Activated gamma-delta T cell treated with Interleukin-2 at 50 U/mL for 16 hours (primary cell): ENCODE results near the gene SLC51A.

Experiments
- DNase-seq: peaks from one replicate; pipeline ENCODE4 v3.0.0-alpha.2; 2020

The SLC51A gene

DNA sequence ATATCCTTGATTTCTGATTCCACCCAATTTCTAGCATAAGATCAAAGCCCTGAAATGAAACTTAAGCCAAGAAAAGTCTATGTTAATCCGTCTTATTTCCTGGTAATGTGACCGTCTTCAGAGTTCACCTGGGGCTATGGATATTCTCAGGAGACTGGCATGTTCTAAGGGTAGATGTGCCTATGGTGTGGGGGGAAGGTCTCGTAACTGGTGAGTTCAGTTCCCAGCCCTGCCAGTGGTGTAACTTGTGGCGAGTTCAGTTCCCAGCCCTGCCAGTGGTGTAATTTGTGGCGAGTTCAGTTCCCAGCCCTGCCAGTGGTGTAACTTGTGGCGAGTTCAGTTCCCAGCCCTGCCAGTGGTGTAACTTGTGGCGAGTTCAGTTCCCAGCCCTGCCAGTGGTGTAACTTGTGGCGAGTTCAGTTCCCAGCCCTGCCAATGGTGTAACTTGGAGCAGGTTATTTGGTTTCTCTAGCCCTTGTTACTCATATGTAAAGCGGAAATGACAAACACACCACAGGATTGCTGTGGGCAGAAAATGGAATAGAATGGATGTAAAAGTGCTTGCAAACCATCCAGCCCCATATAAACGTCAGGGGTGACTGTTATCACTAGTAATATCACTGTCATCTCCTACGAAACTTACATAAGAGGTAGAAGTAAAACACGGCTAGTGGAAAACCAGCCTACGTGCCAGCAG, 30.4 kb downstream of the SLC51A start:
- no peak for DNase-seq

DNA sequence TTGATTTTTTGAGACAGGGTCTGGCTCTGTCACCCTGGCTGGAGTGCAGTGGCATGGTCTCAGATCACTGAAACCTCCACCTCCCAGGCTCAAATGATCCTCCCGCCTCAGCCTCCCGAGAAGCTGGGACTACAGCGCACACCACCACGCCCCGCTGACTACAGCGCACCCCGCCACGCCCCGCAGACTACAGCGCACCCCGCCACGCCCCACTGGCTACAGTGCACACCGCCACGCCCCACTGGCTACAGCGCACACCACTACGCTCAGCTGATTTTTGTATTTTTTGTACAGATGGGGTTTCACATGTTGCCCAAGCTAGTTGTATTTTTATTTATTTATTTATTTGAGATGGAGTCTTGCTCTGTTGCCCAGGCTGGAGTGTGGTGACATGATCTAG, 35.6 kb downstream of the SLC51A start:
- no peak for DNase-seq

DNA sequence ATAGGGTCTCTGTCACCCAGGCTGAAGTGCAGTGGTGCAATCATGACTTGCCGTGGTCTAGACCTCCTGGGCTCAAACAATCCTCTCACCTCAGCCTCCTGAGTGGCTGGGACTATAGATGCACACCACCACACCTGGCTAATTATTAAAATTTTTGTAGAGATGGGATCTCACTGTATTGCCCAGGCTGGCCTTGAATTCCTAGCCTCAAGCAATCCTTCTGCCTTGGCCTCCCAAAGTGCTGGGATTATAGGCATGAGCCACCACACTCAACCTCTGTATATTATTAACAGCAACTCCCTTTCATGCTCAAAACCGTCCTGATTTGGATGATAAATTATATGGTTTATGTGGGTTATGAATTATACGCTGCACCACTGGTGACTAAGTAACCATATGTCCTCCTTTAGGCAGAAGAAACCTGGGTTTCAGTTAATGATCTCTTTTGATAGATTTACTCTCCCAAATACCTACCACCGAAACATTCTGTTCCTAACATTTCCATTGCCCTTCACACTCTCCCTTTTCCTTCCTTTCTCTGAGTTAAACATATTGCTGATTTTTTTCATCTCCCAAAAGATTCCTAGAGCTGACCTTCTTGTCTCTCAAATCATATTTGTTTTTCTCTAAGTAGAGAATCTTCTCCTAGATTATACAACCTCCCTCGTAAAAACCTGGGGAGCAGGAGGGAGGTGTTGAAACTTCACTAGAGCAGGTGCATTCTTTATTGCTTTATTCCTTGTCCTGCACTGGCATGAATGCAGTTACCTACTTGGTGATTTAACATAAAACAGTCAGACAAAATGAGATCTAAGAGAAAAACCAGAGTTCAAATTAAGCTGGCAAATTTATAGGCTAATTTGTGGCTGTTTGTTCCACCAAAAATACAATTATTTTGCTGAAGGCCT, 38.3 kb downstream of the SLC51A start:
- no peak for DNase-seq

DNA sequence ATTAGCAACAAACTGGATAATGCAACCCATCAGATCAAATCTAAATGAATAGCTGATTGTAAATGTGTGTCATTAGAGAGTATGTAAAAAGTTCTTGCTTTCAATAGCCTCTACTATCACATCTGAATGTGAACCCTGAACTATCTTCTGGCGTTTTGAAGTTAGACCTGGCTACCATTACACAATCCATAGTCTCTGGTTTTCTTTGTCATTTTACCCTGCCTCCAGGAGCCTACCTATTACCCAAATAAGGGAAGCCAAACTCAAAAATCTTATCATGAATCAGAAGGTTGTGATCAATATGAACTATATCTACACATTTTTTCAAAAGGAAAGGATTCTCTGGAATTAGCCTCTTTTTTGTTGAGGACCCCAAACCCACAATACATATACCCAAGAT, 39.4 kb downstream of the SLC51A start:
- DNase-seq: no peak

DNA sequence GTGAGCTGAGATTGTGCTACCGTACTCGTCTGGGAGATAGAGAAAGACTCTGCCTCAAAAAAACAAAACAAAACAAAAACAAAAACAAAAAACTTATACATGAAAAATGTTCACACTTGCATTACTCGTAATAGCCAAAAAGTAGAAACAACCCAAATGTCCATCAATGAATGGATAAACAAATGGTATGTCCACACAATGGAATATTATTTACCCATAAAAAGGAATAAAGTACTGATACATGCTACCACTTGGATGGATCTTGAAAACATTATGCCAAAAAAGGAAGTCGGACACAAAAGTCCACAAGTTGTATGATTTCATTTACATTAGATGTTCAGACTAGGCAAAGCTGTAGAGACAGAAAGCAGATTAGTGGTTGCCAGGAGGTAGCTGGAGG, 44.5 kb downstream of the SLC51A start:
- no peak for DNase-seq

DNA sequence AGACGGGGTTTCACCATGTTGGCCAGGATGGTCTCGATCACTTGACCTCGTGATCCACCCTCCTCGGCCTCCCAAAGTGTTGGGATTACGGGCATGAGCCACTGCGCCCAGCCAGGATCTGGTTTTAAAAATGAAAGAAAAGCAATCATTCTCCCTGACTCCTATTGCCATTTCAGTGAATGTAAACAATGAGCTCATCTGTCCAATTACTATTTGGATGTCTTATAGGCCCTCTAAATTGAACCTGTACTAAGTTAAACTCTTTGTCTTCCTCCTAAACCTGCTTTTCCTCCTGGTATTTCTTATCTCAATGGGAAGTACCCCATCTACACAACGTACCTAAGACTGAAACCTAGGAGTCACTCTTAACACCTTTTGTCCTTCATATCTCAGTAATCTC, 47.5 kb downstream of the SLC51A start:
- DNase-seq: no peak

DNA sequence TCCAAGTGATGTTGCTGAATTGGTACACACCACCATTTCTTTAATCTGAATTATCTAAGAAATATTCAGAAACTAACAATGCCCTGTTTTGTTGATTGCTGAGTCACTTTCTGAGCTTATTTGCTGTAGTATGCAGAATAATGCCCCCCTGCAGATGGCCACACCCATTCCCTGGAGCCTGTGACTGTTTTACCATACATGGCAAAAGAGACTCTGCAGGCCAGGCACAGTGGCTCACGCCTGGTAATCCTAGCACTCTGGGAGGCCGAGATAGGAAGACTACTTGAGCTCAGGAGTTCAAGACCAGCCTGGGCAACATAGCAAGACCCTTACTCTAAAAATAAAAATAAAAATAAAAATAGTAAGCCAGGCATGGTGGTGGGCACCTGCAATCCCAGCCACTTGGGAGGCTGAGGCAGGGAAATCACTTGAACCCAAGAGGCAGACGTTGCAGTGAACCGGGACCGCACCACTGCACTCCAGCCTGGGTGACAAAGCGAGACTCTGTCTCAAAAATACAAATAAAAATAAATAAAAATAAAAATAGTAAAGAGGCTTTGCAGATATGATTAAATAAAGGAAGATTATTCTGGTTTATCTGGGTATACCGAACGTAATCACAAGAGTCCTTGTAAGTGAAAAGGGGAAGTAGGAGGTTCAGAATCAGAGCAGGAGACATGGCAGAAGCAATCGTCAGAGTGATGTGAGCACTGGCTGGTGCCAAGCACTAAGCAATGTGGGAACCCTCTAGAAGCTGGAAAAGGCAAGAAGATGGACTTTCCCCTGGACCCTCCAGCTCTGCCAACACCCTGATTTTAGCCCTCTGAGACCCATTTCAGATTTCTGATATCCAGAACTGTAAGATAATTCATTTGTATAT, 52.2 kb downstream of the SLC51A start:
- no peak for DNase-seq

- no peak for DNase-seq
Measured at GRCh38 chr3:196270499-196270898, 54.2 kb downstream of the SLC51A start.

GRCh38 chr3:196272826-196273225, 56.5 kb downstream of the SLC51A start:
- DNase-seq: no peak

DNA sequence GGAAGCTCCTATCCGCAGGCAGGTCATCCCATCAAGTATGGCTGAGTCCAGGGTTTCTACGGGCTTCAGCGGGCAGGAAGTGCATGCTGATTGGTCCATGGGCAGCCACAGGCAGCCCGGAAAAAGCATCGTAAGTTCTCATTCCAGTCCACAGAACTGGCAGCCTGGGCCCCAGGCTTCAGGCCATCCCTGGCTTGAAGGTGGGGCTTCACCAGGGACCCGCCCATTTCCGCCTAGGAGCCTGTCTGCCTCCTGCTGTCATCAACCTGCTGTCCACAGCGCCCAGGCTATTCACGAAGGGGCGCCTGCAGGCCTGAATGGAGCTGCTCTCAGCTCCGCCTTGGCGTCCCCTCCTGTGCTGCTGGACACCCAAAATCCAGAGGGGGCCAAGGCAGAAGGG, 57.3 kb downstream of the SLC51A start:
- DNase-seq: no peak

- peak; percentile 51 for DNase-seq
Measured at GRCh38 chr3:196274585-196274984, 58.3 kb downstream of the SLC51A start.

DNA sequence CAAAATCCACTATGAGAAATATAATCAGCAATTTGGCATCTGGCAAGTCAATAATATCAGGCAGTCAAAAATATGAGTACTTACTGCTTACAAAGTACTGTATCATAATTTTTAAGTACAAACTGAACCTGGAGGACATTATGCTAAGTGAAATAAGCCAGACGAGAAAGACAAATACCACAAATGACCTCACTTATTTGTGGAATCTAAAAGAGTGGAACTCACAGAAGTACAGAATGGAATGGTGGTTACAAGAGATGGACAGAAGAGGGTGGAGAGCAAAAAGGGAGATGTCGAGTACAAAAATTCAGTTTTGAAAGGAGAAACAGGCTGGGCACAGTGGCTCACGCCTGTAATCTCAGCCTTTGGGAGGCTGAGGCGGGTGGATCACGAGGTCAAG, 58.8 kb downstream of the SLC51A start:
- no peak for DNase-seq

DNA sequence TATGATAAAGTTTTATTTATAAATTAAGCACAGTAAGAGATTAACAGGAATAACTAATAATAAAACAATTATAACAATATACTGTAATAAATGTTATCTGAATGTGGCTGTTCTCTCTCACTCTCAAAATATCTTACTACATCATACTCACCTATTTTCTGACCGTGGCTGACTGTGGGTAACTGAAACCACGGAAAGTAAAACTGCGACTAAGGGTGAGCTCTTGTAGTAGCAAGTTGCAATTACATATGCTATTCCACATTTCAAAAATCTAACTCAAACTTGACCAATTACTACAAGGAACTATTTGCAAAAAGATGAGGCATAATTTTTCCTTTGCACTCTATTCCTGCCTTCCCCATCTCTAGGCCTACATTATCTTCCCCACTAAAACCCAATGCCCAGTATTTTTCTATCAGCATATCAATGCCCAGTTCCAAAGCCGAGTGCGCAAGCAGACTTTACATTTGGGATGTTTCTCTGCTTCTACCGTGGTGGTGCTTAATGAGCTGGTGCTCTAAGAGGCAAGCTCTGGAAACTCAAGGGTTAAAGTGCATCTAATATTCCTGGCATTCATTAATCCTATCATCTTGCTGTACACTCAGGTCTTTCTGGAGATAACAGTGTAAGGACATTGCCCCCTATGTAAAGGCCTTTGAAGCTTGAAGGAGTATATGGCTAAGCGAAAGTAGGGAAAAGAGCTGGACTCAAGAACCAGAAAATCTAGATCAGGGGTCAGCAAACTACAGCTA, 64.5 kb downstream of the SLC51A start:
- DNase-seq: no peak

DNA sequence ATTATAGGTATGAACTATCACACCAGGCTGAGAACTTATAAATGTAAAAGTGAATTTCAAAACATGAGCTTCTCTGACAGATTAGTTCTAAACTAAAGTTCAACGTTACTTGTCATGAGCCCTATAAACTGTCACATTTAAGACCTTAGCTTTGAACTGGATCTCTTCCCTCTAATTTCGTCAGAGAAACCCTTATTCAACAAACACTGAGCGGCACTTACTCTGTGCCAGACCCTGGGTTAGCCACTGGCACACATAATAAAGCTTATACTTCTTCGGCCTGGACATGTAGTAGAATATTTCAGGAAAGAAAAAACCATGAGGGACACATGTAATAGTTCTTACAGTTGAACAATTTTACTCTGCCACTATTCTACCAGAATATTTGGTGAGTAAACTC, 65.6 kb downstream of the SLC51A start:
- DNase-seq: no peak
